Mesodermal cell (in vitro differentiated cells): ENCODE results near the gene NME2.
A peak's percentile ranks its signal among the peaks of the same experiment; 100 is the strongest.

ENCODE experiments used
- H3K27ac ChIP-seq: 2 replicates; pipeline ENCODE4 v1.7.0; 2013; ENCODE audit warnings: mild to moderate bottlenecking, low read depth, low read length, moderate library complexity; ENCODE audit not compliant: severe bottlenecking
- H3K36me3 ChIP-seq: 2 replicates; pipeline ENCODE4 v1.7.1; 2013; ENCODE audit warnings: mild to moderate bottlenecking, low read length, moderate library complexity; ENCODE audit not compliant: control insufficient read depth, insufficient read depth
- H3K4me1 ChIP-seq: one replicate; pipeline ENCODE4 v1.7.1; 2013; ENCODE audit warnings: mild to moderate bottlenecking, low read length; ENCODE audit not compliant: insufficient read depth, control insufficient read depth, poor library complexity, severe bottlenecking
- H3K4me3 ChIP-seq: 2 replicates; pipeline ENCODE4 v1.7.0; 2013; ENCODE audit warnings: low read length, control low read depth, mild to moderate bottlenecking; ENCODE audit not compliant: insufficient read depth, poor library complexity, severe bottlenecking; ENCODE audit errors: extremely low read depth
- H3K9me3 ChIP-seq: 2 replicates; pipeline ENCODE4 v1.7.1; 2013; ENCODE audit warnings: mild to moderate bottlenecking, low read length, moderate library complexity; ENCODE audit not compliant: control insufficient read depth
- WGBS, 2 experiments: methylation state at CpG; one replicate each; pipeline ENCODE4 v1.1.5; 2013; ENCODE audit warnings: missing lambda C conversion rate in 2 of 2; ENCODE audit not compliant: insufficient coverage in 2 of 2; 5-methylcytosine and 5-hydroxymethylcytosine counted together

Gene NME2

GRCh38 chr17:51214920-51215319, 48.7 kb downstream of the NME2 start:
- H3K4me1 ChIP-seq, result no peaks in the 10 kb centered on the region
- H3K36me3 ChIP-seq, result peaks cover 57% of the 10 kb centered on the region
- H3K27ac ChIP-seq, result peak overlapping the region; percentile 30
- H3K9me3 ChIP-seq, result no peaks in the 10 kb centered on the region
- H3K4me3 ChIP-seq, result no peak overlapping the region
- WGBS, 2 experiments, result 100% methylated on average over 1 of the region's 1 CpG; no CpG with 5 or more reads in 1 of the 2 experiments

- no peak overlapping the region for H3K27ac ChIP-seq
- H3K36me3 ChIP-seq, result peaks cover 67% of the 10 kb centered on the region
Measured at GRCh38 chr17:51217946-51218345, 51.7 kb downstream of the NME2 start.

GRCh38 chr17:51221322-51221721, 55.1 kb downstream of the NME2 start:
- Histone ChIP-seq H3K9me3 (no peaks in the 10 kb centered on the region), H3K4me3 (no peak overlapping the region), H3K4me1 (no peaks in the 10 kb centered on the region), H3K27ac (no peak overlapping the region), H3K36me3 (peaks cover 74% of the 10 kb centered on the region)
- 50% methylated on average over 1 of the region's 4 CpGs; no CpG with 5 or more reads in 1 of the 2 experiments for WGBS, 2 experiments

More at GRCh38 chr17:51217946-51218345, 51.7 kb downstream of the NME2 start:
- WGBS, 2 experiments, result no CpG with 5 or more reads among the region's 1 CpG
- no peak overlapping the region for H3K4me3 ChIP-seq
- H3K9me3 ChIP-seq, result no peaks in the 10 kb centered on the region
- no peaks in the 10 kb centered on the region for H3K4me1 ChIP-seq
